HCT116 (cell line): ENCODE data around the gene SOWAHB. TPM values are rescaled to one million over a fixed set of nuclear protein-coding genes. Genes with fewer than 3 reads are reported as not detected.

Experiments used
- ATAC-seq: fragments of 200-7000 bp; cut with Tn5 transposase; 2 replicates; pipeline ENCODE4 v1.9.1; 2020; ENCODE audit warnings: mild to moderate bottlenecking, moderate library complexity
- BruUV-seq: library from RNA; stranded (reverse); fragments of 400-500 nt; replicated peaks from 2 replicates; lab custom pipeline; 2021; lab: Mats Ljungman, UMichigan
- CTCF ChIA-PET: fragments of 300-600 bp; sonication (Branson Sonifier 250); formaldehyde crosslinking; loops from one replicate; lab custom pipeline; 2021; ENCODE audit warnings: antibody characterized with exemption; lab: Charles Lee
- POLR2A ChIA-PET: fragments of 300-600, 350-600 bp; sonication (Branson Sonifier 250); formaldehyde crosslinking; loops from one replicate; lab custom pipeline; 2021; ENCODE audit warnings: antibody characterized with exemption; lab: Charles Lee
- RAD21 ChIA-PET, 2 experiments: fragments of 300-600 bp; sonication (Branson Sonifier 250); formaldehyde crosslinking; loops; one replicate each; lab custom pipeline; 2023; ENCODE audit warnings: low total read pairs in 2 of 2; ENCODE audit not compliant: uncharacterized antibody in 2 of 2, unreplicated experiment in 2 of 2, low non-redundant PET in 1 of 2; lab: Charles Lee
- DNase-seq: peaks from one replicate; pipeline ENCODE4 v3.0.0-alpha.2; 2010; ENCODE audit warnings: low read depth, low spot score
- H2AFZ ChIP-seq: fragments of 200-600 bp; shearing (Covaris generic), sonication (generic); 2 replicates; pipeline ENCODE4 v1.6.1; 2017; ENCODE audit warnings: low read depth, mixed run types, mixed read lengths, antibody characterized with exemption, low read length; ENCODE audit not compliant: poor library complexity, severe bottlenecking
- H3K27ac ChIP-seq: 2 replicates; pipeline ENCODE4 v1.5.1; 2012; ENCODE audit warnings: low read depth, low read length
- H3K27me3 ChIP-seq: fragments of 200-600 bp; sonication (generic); 2 replicates; pipeline ENCODE4 v1.6.1; 2016; ENCODE audit warnings: mixed run types, low read length, mixed read lengths; ENCODE audit not compliant: insufficient read depth
- H3K36me3 ChIP-seq, 2 experiments: fragments of 200-500 bp in 1 of 2; fragments of 200-600 bp in 1 of 2; sonication (Bioruptor generic) in 1 of 2; sonication (generic) in 1 of 2; 2 replicates each; pipeline versions ENCODE4 v1.5.1 to v1.6.1; 2014 to 2016; ENCODE audit warnings: low read length in 2 of 2, inconsistent platforms in 1 of 2, mixed read lengths in 1 of 2, mixed run types in 1 of 2; ENCODE audit not compliant: insufficient read depth in 2 of 2, control insufficient read depth in 1 of 2
- H3K4me1 ChIP-seq, 2 experiments: fragments of 200-600 bp in 1 of 2; sonication (generic) in 1 of 2; 2 replicates each; pipeline versions ENCODE4 v1.5.1 to v1.6.1; 2012 to 2017; ENCODE audit warnings: low read length in 2 of 2, inconsistent platforms in 1 of 2, mild to moderate bottlenecking in 1 of 2, mixed read lengths in 1 of 2, mixed run types in 1 of 2, moderate library complexity in 1 of 2; ENCODE audit not compliant: insufficient read depth in 2 of 2, control insufficient read depth in 1 of 2
- H3K4me2 ChIP-seq: fragments of 200-600 bp; sonication (generic); 2 replicates; pipeline ENCODE4 v1.6.1; 2017; ENCODE audit warnings: mixed run types, low read length, mixed read lengths
- H3K4me3 ChIP-seq, 2 experiments: fragments of 200-600 bp in 1 of 2; sonication (generic) in 1 of 2; replicated peaks in 1 of 2; 2 replicates each; pipeline ENCODE4 v1.5.1; 2011 to 2016; ENCODE audit warnings: low read length in 2 of 2, control low read depth in 1 of 2, low read depth in 1 of 2, mild to moderate bottlenecking in 1 of 2, mixed read lengths in 1 of 2, mixed run types in 1 of 2
- H3K79me2 ChIP-seq: fragments of 200-600 bp; sonication (generic); 2 replicates; pipeline ENCODE4 v1.6.1; 2017; ENCODE audit warnings: mild to moderate bottlenecking, mixed run types, low read length, moderate library complexity, mixed read lengths; ENCODE audit not compliant: insufficient read depth
- H3K9ac ChIP-seq: fragments of 200-600 bp; sonication (generic); 2 replicates; pipeline ENCODE4 v1.6.1; 2016; ENCODE audit warnings: low read length, mixed read lengths
- H3K9me2 ChIP-seq: fragments of 200-600 bp; sonication (generic), shearing (Covaris generic); 2 replicates; pipeline ENCODE4 v1.6.1; 2017; ENCODE audit warnings: mixed run types, mild to moderate bottlenecking, moderate library complexity; ENCODE audit not compliant: insufficient read depth
- H3K9me3 ChIP-seq, 2 experiments: fragments of 200-500 bp in 1 of 2; fragments of 200-600 bp in 1 of 2; sonication (Bioruptor generic) in 1 of 2; sonication (generic) in 1 of 2; 2 replicates each; pipeline ENCODE4 v1.6.1; 2014 to 2017; ENCODE audit warnings: low read length in 2 of 2, mixed read lengths in 2 of 2, inconsistent platforms in 1 of 2, low read depth in 1 of 2, mild to moderate bottlenecking in 1 of 2, mixed run types in 1 of 2, moderate library complexity in 1 of 2; ENCODE audit not compliant: control insufficient read depth in 1 of 2, insufficient read depth in 1 of 2
- H4K20me1 ChIP-seq: fragments of 200-600 bp; sonication (generic), shearing (Covaris generic); 2 replicates; pipeline ENCODE4 v1.6.1; 2017; ENCODE audit warnings: mixed run types, mild to moderate bottlenecking, moderate library complexity; ENCODE audit not compliant: insufficient read depth
- CBX3 ChIP-seq: IDR thresholded peaks from 2 replicates; pipeline ENCODE4 v1.6.1; 2012; ENCODE audit warnings: low read depth
- EZH2 ChIP-seq: fragments of 200-600 bp; sonication (generic); IDR thresholded peaks from 2 replicates; pipeline ENCODE4 v1.6.1; 2017; ENCODE audit warnings: antibody characterized with exemption, mixed run types
- EZH2phosphoT487 ChIP-seq: fragments of 200-600 bp; IDR thresholded peaks from 2 replicates; pipeline ENCODE4 v1.6.1; 2018; ENCODE audit warnings: antibody characterized with exemption, borderline replicate concordance
- POLR2AphosphoS5 ChIP-seq: IDR thresholded peaks from 2 replicates; pipeline ENCODE4 v1.6.1; 2011; ENCODE audit warnings: mild to moderate bottlenecking, low read depth, low read length, moderate library complexity
- REST ChIP-seq: IDR thresholded peaks from 2 replicates; pipeline ENCODE4 v1.6.1; 2012; ENCODE audit warnings: low read depth
- SRF ChIP-seq: IDR thresholded peaks from 2 replicates; pipeline ENCODE4 v1.6.1; 2012; ENCODE audit warnings: low read depth
- YY1 ChIP-seq: IDR thresholded peaks from 2 replicates; pipeline ENCODE4 v1.6.1; 2011; ENCODE audit warnings: low read length, low read depth, moderate library complexity, mild to moderate bottlenecking; ENCODE audit not compliant: insufficient replicate concordance; ENCODE audit errors: extremely low read depth
- intact Hi-C: fragments of 100-400 bp; cut with micrococcal nuclease; formaldehyde crosslinking; loops from 2 replicates; pipeline ENCODE4 v1.10.0; 2022
- total RNA-seq: library from RNA; stranded (reverse); gene quantifications from one replicate; pipeline ENCODE4 v1.2.1, GENCODE V29; 2021; ENCODE audit not compliant: unreplicated experiment
- TF ChIP-seq, protein P1 (sequence below), 3 experiments: fragments of 200-600 bp in 1 of 3; sonication (generic) in 1 of 3; IDR thresholded peaks in 2 of 3; conservative IDR thresholded peaks in 1 of 3; 2 replicates each; pipeline ENCODE4 v1.5.1; 2012 to 2017; ENCODE audit warnings: low read depth in 2 of 3, low read length in 2 of 3, antibody characterized with exemption in 1 of 3, borderline replicate concordance in 1 of 3, control low read depth in 1 of 3, mild to moderate bottlenecking in 1 of 3, mixed read lengths in 1 of 3, mixed run types in 1 of 3, moderate library complexity in 1 of 3; ENCODE audit not compliant: insufficient read depth in 1 of 3
- TF ChIP-seq, protein P2 (sequence below): IDR thresholded peaks from 2 replicates; pipeline ENCODE4 v1.6.1; 2011; ENCODE audit warnings: mild to moderate bottlenecking, low read length, moderate library complexity; ENCODE audit not compliant: insufficient replicate concordance; ENCODE audit errors: extremely low read depth
- TF ChIP-seq, protein P3 (sequence below): IDR thresholded peaks from 2 replicates; pipeline ENCODE4 v1.6.1; 2012

The SOWAHB gene
- total RNA-seq, 1 experiment from 2014 or later: 3.0 TPM

DNA sequence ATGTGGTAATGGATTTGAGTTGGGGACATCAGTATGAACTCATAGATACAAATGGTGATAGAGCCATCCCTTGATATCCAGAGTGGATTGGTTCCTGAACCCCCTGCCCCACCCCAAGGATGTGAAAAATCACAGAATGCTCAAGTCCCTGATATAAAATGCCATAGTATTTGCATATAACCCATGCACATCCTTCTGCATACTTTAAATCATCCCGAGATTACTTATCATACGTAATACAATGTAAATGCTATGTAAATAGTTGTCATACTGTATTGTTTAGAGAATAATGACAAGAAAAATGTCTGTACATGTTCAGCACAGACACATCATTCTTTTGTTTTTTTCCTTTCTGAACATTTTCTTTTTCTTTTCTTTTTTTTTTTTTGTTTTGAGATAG lies 32.7 kb upstream of the SOWAHB start:
- Histone ChIP-seq H3K79me2 (no peaks in the 10 kb centered on the region), H3K4me1 (peaks cover 3 to 15% of the 10 kb centered on the region in 2 experiments; a peak in 2 of 4 replicates), H3K4me2 (no peak overlapping the region), H3K36me3 (no peaks in the 10 kb centered on the region), H3K9ac (no peak overlapping the region), H2AFZ (no peak overlapping the region), H3K27me3 (no peaks in the 10 kb centered on the region), H3K27ac (no peak overlapping the region), H3K9me3 (no peaks in the 10 kb centered on the region), H3K4me3 (no peak overlapping the region), H4K20me1 (no peaks in the 10 kb centered on the region), H3K9me2 (peaks cover 3% of the 10 kb centered on the region; the same call in 1 of the 2 replicates)
- ATAC-seq (no peak), DNase-seq (no peak)
- RAD21 ChIA-PET: no interaction called here
- no TSS peak for BruUV-seq
- POLR2A ChIA-PET: no interaction called here
- intact Hi-C loops: no loop called here
- TF ChIP-seq, protein P1, sequence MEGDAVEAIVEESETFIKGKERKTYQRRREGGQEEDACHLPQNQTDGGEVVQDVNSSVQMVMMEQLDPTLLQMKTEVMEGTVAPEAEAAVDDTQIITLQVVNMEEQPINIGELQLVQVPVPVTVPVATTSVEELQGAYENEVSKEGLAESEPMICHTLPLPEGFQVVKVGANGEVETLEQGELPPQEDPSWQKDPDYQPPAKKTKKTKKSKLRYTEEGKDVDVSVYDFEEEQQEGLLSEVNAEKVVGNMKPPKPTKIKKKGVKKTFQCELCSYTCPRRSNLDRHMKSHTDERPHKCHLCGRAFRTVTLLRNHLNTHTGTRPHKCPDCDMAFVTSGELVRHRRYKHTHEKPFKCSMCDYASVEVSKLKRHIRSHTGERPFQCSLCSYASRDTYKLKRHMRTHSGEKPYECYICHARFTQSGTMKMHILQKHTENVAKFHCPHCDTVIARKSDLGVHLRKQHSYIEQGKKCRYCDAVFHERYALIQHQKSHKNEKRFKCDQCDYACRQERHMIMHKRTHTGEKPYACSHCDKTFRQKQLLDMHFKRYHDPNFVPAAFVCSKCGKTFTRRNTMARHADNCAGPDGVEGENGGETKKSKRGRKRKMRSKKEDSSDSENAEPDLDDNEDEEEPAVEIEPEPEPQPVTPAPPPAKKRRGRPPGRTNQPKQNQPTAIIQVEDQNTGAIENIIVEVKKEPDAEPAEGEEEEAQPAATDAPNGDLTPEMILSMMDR (IDR thresholded peaks at IDR 0.05 in 2 of 3, conservative IDR thresholded peaks at IDR 0.05 in 1 of 3; ENCODE audit: borderline replicate concordance in 1 of 3, insufficient read depth in 1 of 3, low read depth in 2 of 3, low read length in 2 of 3): no peak
- TF ChIP-seq EZH2phosphoT487 (no peak), SRF (no peak), YY1 (no peak), CBX3 (no peak), POLR2AphosphoS5 (no peak), EZH2 (no peak), REST (no peak)
- TF ChIP-seq, protein P2, sequence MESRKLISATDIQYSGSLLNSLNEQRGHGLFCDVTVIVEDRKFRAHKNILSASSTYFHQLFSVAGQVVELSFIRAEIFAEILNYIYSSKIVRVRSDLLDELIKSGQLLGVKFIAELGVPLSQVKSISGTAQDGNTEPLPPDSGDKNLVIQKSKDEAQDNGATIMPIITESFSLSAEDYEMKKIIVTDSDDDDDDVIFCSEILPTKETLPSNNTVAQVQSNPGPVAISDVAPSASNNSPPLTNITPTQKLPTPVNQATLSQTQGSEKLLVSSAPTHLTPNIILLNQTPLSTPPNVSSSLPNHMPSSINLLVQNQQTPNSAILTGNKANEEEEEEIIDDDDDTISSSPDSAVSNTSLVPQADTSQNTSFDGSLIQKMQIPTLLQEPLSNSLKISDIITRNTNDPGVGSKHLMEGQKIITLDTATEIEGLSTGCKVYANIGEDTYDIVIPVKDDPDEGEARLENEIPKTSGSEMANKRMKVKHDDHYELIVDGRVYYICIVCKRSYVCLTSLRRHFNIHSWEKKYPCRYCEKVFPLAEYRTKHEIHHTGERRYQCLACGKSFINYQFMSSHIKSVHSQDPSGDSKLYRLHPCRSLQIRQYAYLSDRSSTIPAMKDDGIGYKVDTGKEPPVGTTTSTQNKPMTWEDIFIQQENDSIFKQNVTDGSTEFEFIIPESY: no peak
- TF ChIP-seq, protein P3, sequence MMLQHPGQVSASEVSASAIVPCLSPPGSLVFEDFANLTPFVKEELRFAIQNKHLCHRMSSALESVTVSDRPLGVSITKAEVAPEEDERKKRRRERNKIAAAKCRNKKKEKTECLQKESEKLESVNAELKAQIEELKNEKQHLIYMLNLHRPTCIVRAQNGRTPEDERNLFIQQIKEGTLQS: no peak
- CTCF ChIA-PET: no interaction called here
